ENCODE data around the gene GBP2. TPM values are rescaled to one million over a fixed set of nuclear protein-coding genes. Genes with fewer than 3 reads are reported as not detected.
"Not testable (repeated sequence)": the region's sequence is repeated elsewhere in the genome, so short reads cannot be mapped to it uniquely, and the experiment has no call there.

Gene GBP2
- total RNA-seq, 1 experiment from 2014 or later: 3.4 TPM

- in situ Hi-C loops (cut with HindIII; ENCODE audit: low pct_unique_long_range_greater_than_20kb, low sequenced_read_pairs): no loop called here
- peak; percentile 79 for DNase-seq (ENCODE audit: low read depth, low spot score)
These were observed 40.1 kb downstream of the GBP2 start for GRCh38 chr1:89085781-89086180.

GRCh38 chr1:89081005-89081404 is 44.9 kb downstream of the GBP2 start:
- in situ Hi-C loops (cut with HindIII; ENCODE audit: low pct_unique_long_range_greater_than_20kb, low sequenced_read_pairs): no loop called here
- no peak for DNase-seq (ENCODE audit: low read depth, low spot score)

GRCh38 chr1:89080068-89080467 is 45.8 kb downstream of the GBP2 start:
- DNase-seq (ENCODE audit: low read depth, low spot score); in situ Hi-C loops (cut with HindIII; ENCODE audit: low pct_unique_long_range_greater_than_20kb, low sequenced_read_pairs): not testable (repeated sequence)

- in situ Hi-C loops (cut with HindIII; ENCODE audit: low pct_unique_long_range_greater_than_20kb, low sequenced_read_pairs); DNase-seq (ENCODE audit: low read depth, low spot score): not testable (repeated sequence)
These were observed 53.3 kb downstream of the GBP2 start for GRCh38 chr1:89072466-89073065.

- DNase-seq (ENCODE audit: low read depth, low spot score): no peak
- in situ Hi-C loops (cut with HindIII; ENCODE audit: low pct_unique_long_range_greater_than_20kb, low sequenced_read_pairs): no loop called here
These were observed 55.4 kb downstream of the GBP2 start for GRCh38 chr1:89070509-89070908.

- DNase-seq (ENCODE audit: low read depth, low spot score): no peak
- in situ Hi-C loops (cut with HindIII; ENCODE audit: low pct_unique_long_range_greater_than_20kb, low sequenced_read_pairs): no loop called here
These were observed 56.0 kb downstream of the GBP2 start for GRCh38 chr1:89069951-89070350.

GRCh38 chr1:89068291-89068690 is 57.6 kb downstream of the GBP2 start:
- DNase-seq (ENCODE audit: low read depth, low spot score): no peak
- in situ Hi-C loops (cut with HindIII; ENCODE audit: low pct_unique_long_range_greater_than_20kb, low sequenced_read_pairs): no loop called here

GRCh38 chr1:89065079-89065868 is 60.6 kb downstream of the GBP2 start, which contains the start of gene GBP1:
GBP1 (minus strand) TSS chr1:89065208; CDS start chr1:89063234, 1,974 bp downstream.
- in situ Hi-C loops (cut with HindIII; ENCODE audit: low pct_unique_long_range_greater_than_20kb, low sequenced_read_pairs): no loop called here
- no peak for DNase-seq (ENCODE audit: low read depth, low spot score)

- DNase-seq (ENCODE audit: low read depth, low spot score): no peak
- in situ Hi-C loops (cut with HindIII; ENCODE audit: low pct_unique_long_range_greater_than_20kb, low sequenced_read_pairs): no loop called here
These were observed 61.3 kb downstream of the GBP2 start for GRCh38 chr1:89064632-89065031.

GRCh38 chr1:89063094-89063493 is 62.8 kb downstream of the GBP2 start:
- in situ Hi-C loops (cut with HindIII; ENCODE audit: low pct_unique_long_range_greater_than_20kb, low sequenced_read_pairs): no loop called here
- no peak for DNase-seq (ENCODE audit: low read depth, low spot score)

- DNase-seq (ENCODE audit: low read depth, low spot score): no peak
These were observed 65.8 kb downstream of the GBP2 start for GRCh38 chr1:89060091-89060490.

More at GRCh38 chr1:89060091-89060490, 65.8 kb downstream of the GBP2 start:
- in situ Hi-C loops (cut with HindIII; ENCODE audit: low pct_unique_long_range_greater_than_20kb, low sequenced_read_pairs): no loop called here

Other genes starting within 250 kb of the GBP2 start
- 76.4 and 78.1 TPM in 2 replicates for gene GTF2B, start 234.5 kb downstream of the GBP2 start, total RNA-seq (2014; rRNA removed; shearing (Covaris generic))
- gene KYAT3, start 133.5 kb downstream of the GBP2 start, total RNA-seq (2014; rRNA removed; shearing (Covaris generic)): 17.6 and 20.0 TPM in 2 replicates
- 9.7 and 10.8 TPM in 2 replicates for gene RBMXL1, start 133.5 kb downstream of the GBP2 start, total RNA-seq (2014; rRNA removed; shearing (Covaris generic))
- 0.08 TPM in 2 replicates for gene GBP3, start 103.2 kb downstream of the GBP2 start, total RNA-seq (2014; rRNA removed; shearing (Covaris generic))
- 0.29 and 0.83 TPM in 2 replicates for gene GBP1, start 60.9 kb downstream of the GBP2 start, total RNA-seq (2014; rRNA removed; shearing (Covaris generic))
- gene GBP7, start 49.9 kb upstream of the GBP2 start, total RNA-seq (2014; rRNA removed; shearing (Covaris generic)): not detected in 2 replicates
- gene GBP4, start 72.8 kb upstream of the GBP2 start, total RNA-seq (2014; rRNA removed; shearing (Covaris generic)): 0.03 TPM in 2 replicates
- not detected in 2 replicates for gene GBP5, start 146.7 kb upstream of the GBP2 start, total RNA-seq (2014; rRNA removed; shearing (Covaris generic))
- gene GBP6, start 237.9 kb upstream of the GBP2 start, total RNA-seq (2014; rRNA removed; shearing (Covaris generic)): 0.08 and 0.18 TPM in 2 replicates

Measured in SK-MEL-5 (cell line).